ENCODE data around the gene MN1. TPM values are rescaled to one million over a fixed set of nuclear protein-coding genes. Genes with fewer than 3 reads are reported as not detected.

The MN1 gene
- polyA plus RNA-seq, 3 donors from 2014 or later, result 0.03 to 0.14 TPM; not detected in 1

DNA sequence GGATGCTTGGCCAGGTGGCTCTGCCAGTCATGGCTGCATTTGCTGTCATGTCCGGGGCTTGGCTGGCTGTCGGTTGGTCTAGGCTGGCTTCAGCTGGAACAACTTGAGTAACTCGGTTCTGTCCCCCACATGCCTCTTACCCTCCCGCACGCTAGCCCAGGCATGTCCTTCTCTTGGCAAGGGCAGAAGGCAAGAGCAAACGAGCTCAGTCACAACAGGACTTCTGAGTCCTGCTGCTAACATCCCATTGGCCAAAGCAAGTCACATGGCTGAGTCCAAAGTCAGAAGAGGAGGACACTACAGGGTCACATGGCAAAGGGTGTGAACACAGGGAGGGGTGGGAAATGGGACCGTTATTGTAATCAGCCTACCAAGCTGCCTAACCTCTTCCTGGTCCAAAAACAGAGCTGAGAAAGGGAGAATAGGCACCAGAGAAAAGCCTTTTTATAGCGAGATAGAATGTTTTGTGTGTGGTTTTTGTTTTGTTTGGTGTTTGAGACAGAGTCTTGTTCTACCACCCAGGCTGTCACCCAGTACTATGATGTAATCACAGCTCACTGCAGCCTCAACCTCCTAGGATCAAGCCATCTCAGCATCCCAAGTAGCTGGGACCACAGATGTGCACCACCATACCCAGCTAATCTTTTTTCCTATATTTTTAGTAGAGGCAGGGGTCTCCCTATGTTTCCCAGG lies 81.9 kb downstream of the MN1 start:
- no peak for DNase-seq
- Mint-ChIP-seq H3K9me3 (no peaks in the 10 kb centered on the region), H3K27ac (no peak overlapping the region), H3K4me1 (peaks cover 0 to 5% of the 10 kb centered on the region in 2 donors), H3K4me3 (no peak overlapping the region), H3K36me3 (no peaks in the 10 kb centered on the region), H3K27me3 (ENCODE audit: low read depth in 3 of 3) (peaks cover 0 to 17% (median 4%) of the 10 kb centered on the region in 3 donors)

DNA sequence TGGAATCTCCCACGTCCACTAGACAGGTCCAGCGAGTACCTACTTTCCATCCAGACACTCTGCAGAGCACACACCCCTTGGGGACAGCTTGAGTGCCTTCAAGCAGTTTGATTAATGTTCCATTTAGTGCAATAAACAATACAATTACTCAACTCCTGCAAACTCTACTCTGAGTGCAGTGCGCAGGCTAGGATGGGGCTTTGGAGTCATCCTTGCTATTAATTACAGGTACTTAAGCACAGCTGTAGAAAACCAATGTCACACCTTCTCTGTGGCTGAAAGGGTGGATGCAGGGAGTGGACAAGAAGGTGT lies 82.6 kb downstream of the MN1 start:
- Mint-ChIP-seq H3K9me3 (no peaks in the 10 kb centered on the region), H3K4me1 (peaks cover 0 to 5% of the 10 kb centered on the region in 2 donors), H3K4me3 (no peak overlapping the region), H3K36me3 (no peaks in the 10 kb centered on the region), H3K27ac (no peak overlapping the region), H3K27me3 (ENCODE audit: low read depth in 3 of 3) (peaks cover 0 to 17% (median 4%) of the 10 kb centered on the region in 3 donors)
- DNase-seq, result no peak

DNA sequence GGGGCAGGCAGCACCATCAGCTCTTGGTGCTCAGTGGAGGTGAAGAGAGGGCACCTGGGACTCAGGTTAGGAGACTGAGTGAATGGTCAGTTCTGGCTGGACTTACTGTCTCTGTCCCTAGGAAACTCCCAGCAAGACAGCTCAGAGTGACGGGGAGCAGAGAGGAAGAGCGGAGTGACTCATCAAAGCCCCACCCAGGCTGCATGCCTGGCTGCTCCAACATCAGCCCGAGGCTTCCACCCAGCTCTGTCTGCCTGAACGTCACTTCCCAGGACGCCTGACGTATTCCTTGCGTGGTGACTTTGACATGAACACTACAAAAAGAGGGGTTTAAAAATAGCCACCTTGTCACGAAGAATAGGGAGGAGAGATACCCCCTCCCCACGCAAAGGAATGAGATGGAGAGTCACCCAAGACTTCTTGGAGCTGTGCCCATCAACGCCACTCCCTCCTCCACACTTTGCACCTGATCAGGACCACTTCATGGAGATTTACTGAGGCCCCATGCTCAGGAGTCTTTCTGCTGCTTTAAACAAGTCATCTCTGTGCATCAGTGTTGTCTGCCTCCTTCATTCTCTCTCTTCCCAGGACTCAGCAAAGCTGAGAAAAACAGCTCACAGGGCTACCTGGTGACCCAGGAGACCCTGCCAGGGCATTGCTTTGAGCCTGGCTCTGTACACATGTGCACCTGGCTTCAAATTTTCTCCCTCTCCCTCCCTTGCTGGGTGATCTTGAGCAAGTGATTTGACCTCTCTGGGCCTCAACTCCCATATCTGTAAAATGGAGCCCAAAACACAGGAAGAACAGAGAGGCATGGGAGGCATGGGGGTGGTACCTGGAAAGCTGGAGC lies 83.1 kb downstream of the MN1 start:
- no peaks in the 10 kb centered on the region for H3K36me3 Mint-ChIP-seq
- no peak overlapping the region for H3K4me3 Mint-ChIP-seq
- DNase-seq, result no peak
- H3K4me1 Mint-ChIP-seq, result peaks cover 0 to 5% of the 10 kb centered on the region in 2 donors
- no peak overlapping the region for H3K27ac Mint-ChIP-seq
- H3K27me3 Mint-ChIP-seq (ENCODE audit: low read depth in 3 of 3), result peaks cover 0 to 17% (median 3%) of the 10 kb centered on the region in 3 donors
- no peaks in the 10 kb centered on the region for H3K9me3 Mint-ChIP-seq

DNA sequence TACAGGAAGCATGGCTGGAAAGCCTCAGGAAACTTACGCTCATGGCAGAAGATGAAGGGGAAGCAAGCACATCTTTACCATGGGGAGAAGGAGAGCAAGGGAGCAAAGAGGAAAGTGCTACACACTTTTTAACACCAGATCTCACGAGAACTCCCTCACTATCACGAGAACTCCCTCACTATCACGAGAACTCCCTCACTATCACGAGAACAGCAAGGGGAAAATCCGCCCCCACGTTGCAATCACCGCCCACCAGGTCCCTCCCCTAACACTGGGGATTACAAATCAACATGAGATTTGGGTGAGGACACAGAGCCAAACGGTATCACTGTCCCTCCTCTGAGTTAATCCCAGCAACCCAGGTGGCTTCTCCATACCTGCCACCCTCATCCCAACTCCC lies 84.5 kb downstream of the MN1 start:
- Mint-ChIP-seq H3K36me3 (no peaks in the 10 kb centered on the region), H3K9me3 (no peaks in the 10 kb centered on the region), H3K4me3 (no peak overlapping the region), H3K4me1 (peaks cover 0 to 5% of the 10 kb centered on the region in 2 donors), H3K27ac (no peak overlapping the region), H3K27me3 (ENCODE audit: low read depth in 3 of 3) (peaks cover 0 to 9% (median 3%) of the 10 kb centered on the region in 3 donors)
- no peak for DNase-seq

DNA sequence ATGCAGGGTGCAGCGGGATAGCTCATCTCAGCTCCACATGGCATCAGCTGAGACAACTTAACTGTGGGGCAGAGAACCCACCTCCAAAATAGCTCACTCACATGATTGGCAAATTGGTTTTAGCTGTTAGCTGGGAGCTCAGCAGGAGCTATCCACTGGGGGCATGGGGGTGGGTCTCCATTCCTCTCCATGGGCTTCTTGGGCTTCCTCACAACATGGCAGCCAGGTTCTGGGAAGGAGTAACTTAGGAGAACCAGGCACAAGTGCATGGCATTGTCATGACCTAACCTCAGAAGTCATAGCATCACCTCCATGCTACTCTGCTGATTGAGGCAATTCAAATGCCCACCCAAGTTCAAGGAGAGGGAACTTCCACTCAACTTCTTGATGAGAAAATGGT lies 85.5 kb downstream of the MN1 start:
- no peak for DNase-seq
- H3K27ac Mint-ChIP-seq, result no peak overlapping the region
- H3K4me3 Mint-ChIP-seq, result no peak overlapping the region
- no peaks in the 10 kb centered on the region for H3K9me3 Mint-ChIP-seq
- peaks cover 1 to 8% (median 3%) of the 10 kb centered on the region in 3 donors for H3K27me3 Mint-ChIP-seq (ENCODE audit: low read depth in 3 of 3)
- no peaks in the 10 kb centered on the region for H3K36me3 Mint-ChIP-seq
- H3K4me1 Mint-ChIP-seq, result peaks cover 0 to 7% of the 10 kb centered on the region in 2 donors

DNA sequence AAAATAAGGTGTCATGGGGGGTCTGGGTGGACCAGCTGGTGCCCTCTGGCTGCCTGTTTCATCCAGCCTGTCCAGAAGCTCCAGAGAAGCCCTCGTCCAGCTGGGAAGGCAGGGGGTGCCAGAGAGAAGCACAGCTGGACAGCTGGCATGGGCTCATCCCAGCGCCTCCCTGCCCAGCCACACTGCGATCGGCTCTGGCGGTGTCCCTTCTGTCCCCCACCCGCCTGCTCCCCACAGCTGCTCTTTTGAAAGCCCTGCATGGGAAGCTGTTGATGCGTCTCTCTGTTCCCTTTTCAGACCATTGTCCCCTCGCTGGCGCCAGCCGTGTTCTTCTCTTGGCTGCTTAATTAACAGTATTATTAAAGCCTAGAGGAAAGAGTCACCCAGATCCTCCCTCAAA lies 86.5 kb downstream of the MN1 start:
- Mint-ChIP-seq H3K27ac (no peak overlapping the region), H3K9me3 (no peaks in the 10 kb centered on the region), H3K27me3 (ENCODE audit: low read depth in 3 of 3) (peaks cover 1 to 8% (median 3%) of the 10 kb centered on the region in 3 donors), H3K4me1 (peaks cover 3 to 16% of the 10 kb centered on the region in 2 donors), H3K36me3 (no peaks in the 10 kb centered on the region), H3K4me3 (no peak overlapping the region)
- DNase-seq, result no peak

DNA sequence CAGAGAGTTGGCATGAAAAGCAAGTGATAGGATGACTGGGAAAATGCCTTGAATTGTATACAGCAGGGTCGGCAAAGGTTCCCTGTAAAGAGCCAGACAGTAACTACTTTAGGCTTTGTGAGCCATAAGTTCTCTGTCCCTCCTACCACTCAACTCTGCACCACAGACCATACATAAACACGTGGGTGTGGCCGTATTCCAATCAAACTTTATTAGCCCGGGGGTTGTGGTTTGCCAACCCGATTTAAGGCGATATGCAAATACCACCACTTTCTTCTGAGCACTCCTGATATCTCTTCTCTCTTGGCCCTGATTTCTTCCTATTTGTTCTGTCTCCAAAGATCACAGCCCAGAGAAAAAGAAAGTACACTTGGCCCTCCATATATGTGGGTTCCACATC lies 87.5 kb downstream of the MN1 start:
- H3K9me3 Mint-ChIP-seq, result no peaks in the 10 kb centered on the region
- DNase-seq, result no peak
- no peak overlapping the region for H3K4me3 Mint-ChIP-seq
- no peak overlapping the region for H3K27ac Mint-ChIP-seq
- H3K4me1 Mint-ChIP-seq, result peaks cover 3 to 15% of the 10 kb centered on the region in 2 donors
- no peaks in the 10 kb centered on the region for H3K36me3 Mint-ChIP-seq
- H3K27me3 Mint-ChIP-seq (ENCODE audit: low read depth in 3 of 3), result peaks cover 1 to 8% (median 1%) of the 10 kb centered on the region in 3 donors

DNA sequence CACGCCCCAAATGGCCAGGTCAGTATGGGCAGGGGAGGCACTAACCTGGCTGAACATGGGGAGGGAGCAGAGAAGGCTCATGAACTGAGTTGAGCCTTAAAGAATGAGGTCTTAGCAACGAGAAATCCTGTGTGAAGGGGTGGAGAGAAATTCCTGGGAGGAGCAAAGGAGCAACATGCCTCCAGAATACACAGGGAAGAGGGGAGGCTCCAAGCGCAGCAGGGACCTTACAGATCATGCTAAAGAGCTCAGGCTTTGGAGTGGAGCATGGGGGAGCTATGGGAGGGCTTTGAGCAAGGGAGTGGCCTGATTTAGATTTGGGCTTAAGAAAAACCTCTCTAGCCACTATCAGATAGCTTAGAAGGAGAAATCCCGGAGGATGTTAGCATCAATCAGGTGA lies 88.1 kb downstream of the MN1 start:
- no peak for DNase-seq
- no peaks in the 10 kb centered on the region for H3K9me3 Mint-ChIP-seq
- no peak overlapping the region for H3K27ac Mint-ChIP-seq
- no peak overlapping the region for H3K4me3 Mint-ChIP-seq
- H3K27me3 Mint-ChIP-seq (ENCODE audit: low read depth in 3 of 3), result peaks cover 1 to 5% (median 1%) of the 10 kb centered on the region in 3 donors
- no peaks in the 10 kb centered on the region for H3K36me3 Mint-ChIP-seq
- peaks cover 3 to 15% of the 10 kb centered on the region in 2 donors for H3K4me1 Mint-ChIP-seq

DNA sequence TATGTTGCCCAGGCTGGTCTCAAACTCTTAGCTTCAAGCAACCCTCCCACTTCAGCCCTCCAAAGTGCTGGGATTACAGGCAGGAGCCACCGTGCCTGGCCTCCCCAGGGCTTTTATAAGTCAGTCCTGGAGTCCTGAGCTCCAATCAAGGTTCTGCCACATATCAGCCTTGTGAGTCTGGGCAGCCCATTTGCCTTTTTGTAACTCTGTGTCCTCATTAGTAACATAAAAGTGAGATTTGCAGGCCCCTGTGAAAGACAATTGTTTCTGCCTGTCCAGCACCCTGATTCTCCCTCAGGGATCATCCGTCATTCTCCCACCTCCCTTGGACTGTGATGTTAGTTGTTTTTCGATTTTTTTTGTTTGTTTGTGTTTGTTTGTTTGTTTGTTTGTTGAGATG lies 89.8 kb downstream of the MN1 start:
- Mint-ChIP-seq H3K27ac (no peak overlapping the region), H3K36me3 (no peaks in the 10 kb centered on the region), H3K9me3 (no peaks in the 10 kb centered on the region), H3K27me3 (ENCODE audit: low read depth in 3 of 3) (peaks cover 1 to 2% (median 1%) of the 10 kb centered on the region in 3 donors), H3K4me3 (no peak overlapping the region), H3K4me1 (peaks cover 3 to 15% of the 10 kb centered on the region in 2 donors)
- DNase-seq, result no peak

DNA sequence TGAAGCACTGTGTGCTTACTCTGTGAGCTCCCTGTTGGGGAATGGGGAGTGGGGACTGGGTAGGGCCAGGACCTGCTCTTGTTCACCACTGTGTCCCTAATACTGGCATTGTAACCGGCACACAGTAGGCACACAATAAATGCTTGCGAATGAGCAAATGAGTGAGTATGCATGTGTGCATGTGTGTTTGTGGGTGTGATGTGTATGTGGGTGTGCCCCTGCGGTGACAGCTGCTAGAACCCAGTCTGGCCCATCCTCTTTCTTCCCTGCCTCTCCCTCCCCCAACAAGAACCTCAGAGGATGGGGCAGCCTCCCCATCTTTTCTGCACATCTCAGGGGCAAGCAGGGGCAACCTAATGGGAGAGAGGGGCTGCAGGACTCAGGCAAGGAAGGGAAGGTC lies 90.5 kb downstream of the MN1 start:
- no peak overlapping the region for H3K4me3 Mint-ChIP-seq
- no peak overlapping the region for H3K27ac Mint-ChIP-seq
- no peaks in the 10 kb centered on the region for H3K9me3 Mint-ChIP-seq
- H3K4me1 Mint-ChIP-seq, result peaks cover 3 to 15% of the 10 kb centered on the region in 2 donors
- H3K27me3 Mint-ChIP-seq (ENCODE audit: low read depth in 3 of 3), result peaks cover 1 to 2% (median 2%) of the 10 kb centered on the region in 3 donors
- no peaks in the 10 kb centered on the region for H3K36me3 Mint-ChIP-seq
- DNase-seq, result no peak

DNA sequence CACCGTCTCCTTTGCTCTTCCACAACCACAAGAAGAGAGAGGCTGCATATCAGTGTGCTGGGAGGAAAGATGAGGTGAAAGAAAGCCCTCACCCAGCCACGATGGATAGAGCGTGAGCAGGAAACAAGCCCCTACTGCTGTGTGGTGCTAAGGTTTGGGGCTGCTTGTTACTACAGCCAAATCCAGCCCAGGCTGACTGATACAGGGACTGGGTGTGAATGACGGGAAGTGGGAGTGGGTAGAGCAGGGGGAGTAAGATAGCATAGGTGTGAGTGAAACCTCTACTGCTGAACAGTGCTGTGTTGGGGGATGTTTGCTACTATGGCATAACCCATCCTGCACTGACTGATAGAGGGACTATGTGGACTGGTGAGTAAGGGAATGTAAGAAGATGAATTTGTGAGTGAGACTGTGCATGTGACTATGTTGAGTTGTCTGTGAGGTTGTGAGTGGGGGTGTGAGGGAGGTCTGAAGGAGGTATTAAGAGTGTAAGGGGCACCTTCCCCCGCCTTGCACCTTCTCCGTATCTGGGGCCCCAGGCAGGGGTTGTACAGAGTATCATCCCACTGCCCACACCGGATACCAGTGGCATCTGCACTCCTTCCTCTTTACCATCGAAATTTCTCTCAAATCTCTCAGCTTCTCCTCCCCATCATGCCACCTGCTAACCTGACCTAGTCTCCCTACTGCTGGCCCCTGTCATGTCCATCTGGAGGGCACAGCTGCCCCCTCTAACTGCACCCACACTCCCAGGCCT lies 91.5 kb downstream of the MN1 start:
- H3K27me3 Mint-ChIP-seq (ENCODE audit: low read depth in 3 of 3), result peaks cover 0 to 4% (median 2%) of the 10 kb centered on the region in 3 donors
- DNase-seq, result no peak
- peak overlapping the region in 1 of 5 donors; percentile 16 for H3K4me3 Mint-ChIP-seq
- no peaks in the 10 kb centered on the region for H3K9me3 Mint-ChIP-seq
- no peaks in the 10 kb centered on the region for H3K36me3 Mint-ChIP-seq
- peak overlapping the region in 1 of 6 donors; percentile 29 for H3K27ac Mint-ChIP-seq
- H3K4me1 Mint-ChIP-seq, result peaks cover 3 to 15% of the 10 kb centered on the region in 2 donors

DNA sequence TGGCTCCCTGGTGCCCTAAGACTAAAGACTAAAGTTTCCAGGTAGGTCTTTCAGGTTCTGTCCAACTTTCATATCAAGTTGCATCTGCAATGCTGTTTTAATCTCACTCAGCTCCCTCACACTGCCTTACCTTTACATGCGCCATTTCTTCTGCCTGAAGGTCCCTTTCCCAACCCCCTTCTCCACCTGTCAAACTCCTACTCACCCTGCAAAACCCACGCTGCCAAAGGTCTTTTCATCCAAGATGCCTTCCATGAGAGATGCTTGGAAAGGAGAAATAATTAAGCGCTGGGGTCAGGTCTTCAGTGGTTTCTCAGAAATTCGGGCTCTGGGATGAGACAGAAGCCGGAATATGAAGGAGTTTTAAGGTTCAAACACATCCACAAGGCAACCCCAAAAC lies 95.1 kb downstream of the MN1 start:
- H3K9me3 Mint-ChIP-seq, result no peaks in the 10 kb centered on the region
- DNase-seq, result no peak
- no peak overlapping the region for H3K27ac Mint-ChIP-seq

DNA sequence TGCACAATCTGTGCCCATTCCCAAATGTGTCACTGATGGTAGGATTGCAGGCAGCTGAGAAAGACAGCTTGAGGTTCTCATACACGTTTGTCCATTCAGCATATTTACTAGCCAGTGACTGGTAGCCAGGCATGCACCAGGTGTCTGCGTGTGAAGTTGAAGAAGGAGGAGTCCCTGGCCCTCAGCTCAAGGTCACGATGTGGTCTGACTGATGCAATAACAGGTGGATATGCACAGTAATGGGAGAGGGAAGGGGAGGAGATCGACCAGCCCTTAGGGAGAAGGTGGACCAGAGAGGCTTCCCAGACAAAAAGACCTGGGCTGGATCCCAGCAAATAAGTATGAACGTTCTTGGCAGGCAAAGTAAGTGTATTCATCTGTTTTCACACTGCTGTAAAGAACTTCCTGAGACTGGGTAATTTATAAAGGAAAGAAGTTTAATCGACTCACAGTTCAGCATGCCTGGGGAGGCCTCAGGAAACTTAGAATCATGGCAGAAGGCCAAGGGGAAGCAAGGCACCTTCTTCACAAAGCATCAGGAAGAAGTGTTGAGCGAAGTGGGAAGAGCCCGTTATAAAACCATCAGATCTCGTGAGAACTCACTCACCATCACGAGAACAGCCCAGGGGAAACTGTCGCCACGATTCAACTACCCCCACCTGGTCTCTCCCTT lies 96.0 kb downstream of the MN1 start:
- Mint-ChIP-seq H3K27me3 (ENCODE audit: low read depth in 3 of 3) (peaks cover 0 to 2% (median 1%) of the 10 kb centered on the region in 3 donors), H3K9me3 (no peaks in the 10 kb centered on the region), H3K4me1 (peaks cover 0 to 8% of the 10 kb centered on the region in 2 donors), H3K27ac (no peak overlapping the region), H3K4me3 (no peak overlapping the region), H3K36me3 (no peaks in the 10 kb centered on the region)
- no peak for DNase-seq

More for the DNA sequence above, 95.1 kb downstream of the MN1 start:
- Mint-ChIP-seq H3K4me3 (no peak overlapping the region), H3K4me1 (peaks cover 3 to 15% of the 10 kb centered on the region in 2 donors), H3K36me3 (no peaks in the 10 kb centered on the region), H3K27me3 (ENCODE audit: low read depth in 3 of 3) (peaks cover 0 to 2% (median 2%) of the 10 kb centered on the region in 3 donors)
